ENCODE data around the gene B3GNT8. TPM values are rescaled to one million over a fixed set of nuclear protein-coding genes. Genes with fewer than 3 reads are reported as not detected.
A peak's percentile ranks its signal among the peaks of the same experiment; 100 is the strongest.
"Not testable (repeated sequence)": the region's sequence is repeated elsewhere in the genome, so short reads cannot be mapped to it uniquely, and the experiment has no call there.

B3GNT8 gene
- total RNA-seq, 1 experiment from 2014 or later = not detected

GRCh38 chr19:41416194-41416674 is 10.9 kb downstream of the B3GNT8 start:
- no peak for DNase-seq (ENCODE audit: low spot score)

- no peak for DNase-seq (ENCODE audit: low spot score)
Observed at GRCh38 chr19:41415154-41415571, 12.0 kb downstream of the B3GNT8 start.

- no peak for DNase-seq (ENCODE audit: low spot score)
Observed at GRCh38 chr19:41414461-41414860, 12.7 kb downstream of the B3GNT8 start.

GRCh38 chr19:41413947-41414346 is 13.2 kb downstream of the B3GNT8 start:
- no peak for DNase-seq (ENCODE audit: low spot score)

- DNase-seq (ENCODE audit: low spot score) = no peak
Observed at GRCh38 chr19:41412953-41413352, 14.2 kb downstream of the B3GNT8 start.

- no peak for DNase-seq (ENCODE audit: low spot score)
Observed at GRCh38 chr19:41411968-41412265, 15.3 kb downstream of the B3GNT8 start.

- DNase-seq (ENCODE audit: low spot score) = no peak
Observed at GRCh38 chr19:41411100-41411967, 15.8 kb downstream of the B3GNT8 start.

GRCh38 chr19:41410336-41411054 is 16.7 kb downstream of the B3GNT8 start:
- DNase-seq (ENCODE audit: low spot score) = no peak

- DNase-seq (ENCODE audit: low spot score) = peak; percentile 31
Observed at GRCh38 chr19:41409288-41409687, 17.9 kb downstream of the B3GNT8 start.

GRCh38 chr19:41408846-41409245 is 18.3 kb downstream of the B3GNT8 start:
- DNase-seq (ENCODE audit: low spot score) = not testable (repeated sequence)

GRCh38 chr19:41408256-41408655 is 18.9 kb downstream of the B3GNT8 start:
- no peak for DNase-seq (ENCODE audit: low spot score)

- no peak for DNase-seq (ENCODE audit: low spot score)
Observed at GRCh38 chr19:41407271-41407670, 19.9 kb downstream of the B3GNT8 start.

- DNase-seq (ENCODE audit: low spot score) = no peak
Observed at GRCh38 chr19:41405776-41406175, 21.4 kb downstream of the B3GNT8 start.

GRCh38 chr19:41403181-41403970 is 23.8 kb downstream of the B3GNT8 start:
- DNase-seq (ENCODE audit: low spot score) = no peak

GRCh38 chr19:41402010-41402409 is 25.2 kb downstream of the B3GNT8 start:
- no peak for DNase-seq (ENCODE audit: low spot score)

GRCh38 chr19:41401483-41401882 is 25.7 kb downstream of the B3GNT8 start:
- no peak for DNase-seq (ENCODE audit: low spot score)

- no peak for DNase-seq (ENCODE audit: low spot score)
Observed at GRCh38 chr19:41399525-41399924, 27.6 kb downstream of the B3GNT8 start.

GRCh38 chr19:41399091-41399490 is 28.1 kb downstream of the B3GNT8 start:
- DNase-seq (ENCODE audit: low spot score) = no peak

- no peak for DNase-seq (ENCODE audit: low spot score)
Observed at GRCh38 chr19:41398598-41398997, 28.6 kb downstream of the B3GNT8 start.

GRCh38 chr19:41398050-41398418 is 29.1 kb downstream of the B3GNT8 start:
- DNase-seq (ENCODE audit: low spot score) = no peak

GRCh38 chr19:41397086-41398049 is 29.8 kb downstream of the B3GNT8 start, which contains the start of the genes BCKDHA and EXOSC5:
TSS of gene BCKDHA (plus strand) at chr19:41397818. CDS start at chr19:41397828, 10 bp downstream.
TSS of gene EXOSC5 (minus strand) at chr19:41397359. CDS start at chr19:41397328, 31 bp downstream.
- DNase-seq (ENCODE audit: low spot score) = peak; percentile 99

All from H4 (cell line).